Neutrophil (primary cell): ENCODE results near the gene PGLYRP1.

ENCODE experiments used
- H3K27ac ChIP-seq: fragments of 200-600 bp; sonication (generic); 2 replicates; pipeline ENCODE4 v1.5.1; 2016; ENCODE audit warnings: mild to moderate bottlenecking, moderate library complexity
- H3K27me3 ChIP-seq: fragments of 200-600 bp; sonication (generic); 2 replicates; pipeline ENCODE4 v1.6.0; 2016; ENCODE audit warnings: mild to moderate bottlenecking
- H3K36me3 ChIP-seq: fragments of 200-600 bp; sonication (generic); 2 replicates; pipeline ENCODE4 v1.5.1; 2017
- H3K4me1 ChIP-seq, 2 experiments: fragments of 200-600 bp in 1 of 2; sonication (generic) in 1 of 2; 1 replicate in 1 of 2; 2 replicates in 1 of 2; pipeline versions ENCODE4 v1.5.1 to v1.6.1; 2013 to 2016; ENCODE audit warnings: low read depth in 1 of 2, low read length in 1 of 2, mild to moderate bottlenecking in 1 of 2, moderate library complexity in 1 of 2; ENCODE audit not compliant: control insufficient read depth in 1 of 2, insufficient read depth in 1 of 2
- H3K4me3 ChIP-seq, 2 experiments: fragments of 200-600 bp in 1 of 2; sonication (generic) in 1 of 2; 1 replicate in 1 of 2; 2 replicates in 1 of 2; pipeline ENCODE4 v1.5.1; 2013 to 2016; ENCODE audit warnings: low read depth in 1 of 2, low read length in 1 of 2, mild to moderate bottlenecking in 1 of 2, moderate library complexity in 1 of 2
- H3K9me3 ChIP-seq: fragments of 200-600 bp; sonication (generic); 2 replicates; pipeline ENCODE4 v1.5.1; 2016
- TF ChIP-seq, protein P1 (sequence below): fragments of 200-600 bp; sonication (generic); IDR thresholded peaks from 2 replicates; pipeline ENCODE4 v1.5.1; 2016; ENCODE audit warnings: antibody characterized with exemption

The PGLYRP1 gene

DNA sequence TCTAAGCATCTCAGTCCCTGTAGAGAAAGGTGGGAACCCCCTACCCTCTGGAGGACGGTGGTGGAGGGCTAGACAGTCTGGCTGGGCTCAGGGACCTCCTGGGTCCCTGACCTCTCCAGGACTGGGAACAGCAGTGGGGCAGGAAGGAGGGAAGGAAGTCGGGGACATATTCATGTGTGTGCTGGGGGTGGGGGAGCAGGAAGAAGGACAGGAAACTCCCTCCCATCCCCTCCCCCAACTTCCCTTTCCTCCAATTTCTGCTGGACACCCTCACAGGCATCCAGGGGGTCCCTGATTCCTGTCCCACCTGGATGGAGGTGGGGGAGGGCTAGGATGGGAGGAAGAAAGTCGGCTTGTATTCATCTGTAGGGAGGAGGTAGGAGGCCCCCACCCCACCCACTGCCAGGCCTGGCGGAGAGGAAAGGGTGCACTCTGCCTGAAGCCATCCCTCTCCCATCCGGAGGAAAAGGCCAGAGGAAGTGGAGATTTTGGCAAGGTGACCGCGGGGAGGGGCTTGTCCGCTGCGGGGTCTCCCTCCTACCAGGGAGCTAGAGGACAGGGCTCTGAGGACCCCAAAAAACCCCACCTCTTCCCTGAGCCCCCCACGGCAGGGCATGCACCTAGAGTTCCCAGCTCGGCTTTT, 51.5 kb downstream of the PGLYRP1 start:
- Histone ChIP-seq H3K4me3 (no peak overlapping the region), H3K4me1 (no peaks in the 10 kb centered on the region), H3K27ac (no peak overlapping the region), H3K9me3 (no peaks in the 10 kb centered on the region), H3K27me3 (peaks cover 100% of the 10 kb centered on the region), H3K36me3 (no peaks in the 10 kb centered on the region)
- TF ChIP-seq, protein P1, sequence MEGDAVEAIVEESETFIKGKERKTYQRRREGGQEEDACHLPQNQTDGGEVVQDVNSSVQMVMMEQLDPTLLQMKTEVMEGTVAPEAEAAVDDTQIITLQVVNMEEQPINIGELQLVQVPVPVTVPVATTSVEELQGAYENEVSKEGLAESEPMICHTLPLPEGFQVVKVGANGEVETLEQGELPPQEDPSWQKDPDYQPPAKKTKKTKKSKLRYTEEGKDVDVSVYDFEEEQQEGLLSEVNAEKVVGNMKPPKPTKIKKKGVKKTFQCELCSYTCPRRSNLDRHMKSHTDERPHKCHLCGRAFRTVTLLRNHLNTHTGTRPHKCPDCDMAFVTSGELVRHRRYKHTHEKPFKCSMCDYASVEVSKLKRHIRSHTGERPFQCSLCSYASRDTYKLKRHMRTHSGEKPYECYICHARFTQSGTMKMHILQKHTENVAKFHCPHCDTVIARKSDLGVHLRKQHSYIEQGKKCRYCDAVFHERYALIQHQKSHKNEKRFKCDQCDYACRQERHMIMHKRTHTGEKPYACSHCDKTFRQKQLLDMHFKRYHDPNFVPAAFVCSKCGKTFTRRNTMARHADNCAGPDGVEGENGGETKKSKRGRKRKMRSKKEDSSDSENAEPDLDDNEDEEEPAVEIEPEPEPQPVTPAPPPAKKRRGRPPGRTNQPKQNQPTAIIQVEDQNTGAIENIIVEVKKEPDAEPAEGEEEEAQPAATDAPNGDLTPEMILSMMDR = no peak

DNA sequence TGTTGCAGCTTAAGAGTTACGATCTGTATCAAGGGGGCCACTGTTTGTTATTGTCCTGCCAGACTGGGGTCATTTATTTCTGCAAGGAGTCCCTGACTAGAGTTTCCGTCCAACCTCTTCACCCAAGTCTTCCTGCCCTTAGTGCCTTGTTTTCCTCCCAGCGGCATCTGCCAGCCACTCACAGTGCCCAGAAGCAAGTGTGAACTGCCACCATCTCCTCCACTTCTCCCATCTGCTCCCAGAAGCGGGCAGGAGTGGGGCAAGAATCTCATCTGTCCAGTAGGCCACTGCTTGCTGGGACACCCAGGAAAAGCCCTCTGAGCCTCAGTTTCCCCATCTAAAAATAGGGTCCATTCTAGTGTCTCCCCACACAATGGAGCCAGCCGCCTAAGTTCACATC, 53.2 kb downstream of the PGLYRP1 start:
- no peaks in the 10 kb centered on the region for H3K4me1 ChIP-seq
- peaks cover 99% of the 10 kb centered on the region for H3K27me3 ChIP-seq
- H3K36me3 ChIP-seq = no peaks in the 10 kb centered on the region
- no peaks in the 10 kb centered on the region for H3K9me3 ChIP-seq
- no peak overlapping the region for H3K27ac ChIP-seq
- TF ChIP-seq, protein P1 = no peak
- H3K4me3 ChIP-seq = no peak overlapping the region
